Spleen (tissue), 11 donors: ENCODE results near the gene SENP1. TPM values are rescaled to one million over a fixed set of nuclear protein-coding genes. Genes with fewer than 3 reads are reported as not detected.

Source experiments
- DNase-seq: peaks from one replicate; pipeline ENCODE4 v3.0.0-alpha.2; 2020
- H3K27ac ChIP-seq, 8 donors: fragments of 200-600 bp; sonication (generic) in 7 of 8; 1 replicate in 4 of 8; 2 replicates in 4 of 8; pipeline versions ENCODE4 v1.5.0 to v1.8.0; 2016 to 2021; ENCODE audit warnings: inconsistent platforms in 4 of 8, mild to moderate bottlenecking in 4 of 8, moderate library complexity in 1 of 8
- H3K27me3 ChIP-seq, 7 donors: fragments of 200-600 bp; sonication (generic) in 6 of 7; replicated peaks in 1 of 7; 1 replicate in 4 of 7; 2 replicates in 3 of 7; pipeline versions ENCODE4 v1.5.0 to v1.8.0; 2016 to 2021; ENCODE audit warnings: inconsistent platforms in 3 of 7, mild to moderate bottlenecking in 1 of 7
- H3K36me3 ChIP-seq, 6 donors: fragments of 200-600 bp; sonication (generic) in 5 of 6; 1 replicate in 4 of 6; 2 replicates in 2 of 6; pipeline versions ENCODE4 v1.5.0 to v1.8.0; 2016 to 2021; ENCODE audit warnings: inconsistent platforms in 2 of 6
- H3K4me1 ChIP-seq, 6 donors: fragments of 200-600 bp; sonication (generic) in 5 of 6; 1 replicate in 3 of 6; 2 replicates in 3 of 6; pipeline versions ENCODE4 v1.5.0 to v1.8.0; 2016 to 2021; ENCODE audit warnings: inconsistent platforms in 3 of 6
- H3K4me3 ChIP-seq, 8 donors: fragments of 200-600 bp; sonication (generic) in 7 of 8; 1 replicate in 4 of 8; 2 replicates in 4 of 8; pipeline versions ENCODE4 v1.5.0 to v1.8.0; 2016 to 2021; ENCODE audit warnings: inconsistent platforms in 4 of 8, mild to moderate bottlenecking in 4 of 8, moderate library complexity in 2 of 8
- H3K9me3 ChIP-seq, 8 donors: fragments of 200-600 bp; sonication (generic) in 7 of 8; 1 replicate in 4 of 8; 2 replicates in 4 of 8; pipeline versions ENCODE4 v1.5.0 to v1.8.0; 2016 to 2021; ENCODE audit warnings: inconsistent platforms in 4 of 8
- CTCF ChIP-seq, 11 experiments: fragments of 200-600 bp in 7 of 11; fragments of 450-650 bp in 4 of 11; sonication (generic) in 4 of 11; IDR thresholded peaks in 8 of 11; conservative IDR thresholded peaks in 3 of 11; 1 replicate in 7 of 11; 2 replicates in 4 of 11; pipeline versions ENCODE4 v1.4.0 to v1.8.0; 2016 to 2021; ENCODE audit warnings: antibody characterized with exemption in 11 of 11, inconsistent platforms in 4 of 11, mild to moderate bottlenecking in 1 of 11
- POLR2A ChIP-seq, 3 donors: fragments of 450-650 bp; IDR thresholded peaks; one replicate each; pipeline ENCODE4 v1.5.1; 2017; ENCODE audit warnings: antibody characterized with exemption in 3 of 3, mild to moderate bottlenecking in 1 of 3
- POLR2AphosphoS5 ChIP-seq, 3 donors: sonication (generic); formaldehyde crosslinking; IDR thresholded peaks; one replicate each; pipeline ENCODE4 v1.5.1; 2017; ENCODE audit warnings: antibody characterized with exemption in 3 of 3
- WGBS, 5 donors: extraction: QIAGEN DNeasy Blood & Tissue Kit in 3 of 5; methylation state at CpG; one replicate each; pipeline versions ENCODE4 v1.1.5 to v1.1.7; 2013 to 2018; 5-methylcytosine and 5-hydroxymethylcytosine counted together
- intact Hi-C: fragments of 100-400 bp; cut with DNase I; formaldehyde crosslinking; loops from one replicate; pipeline ENCODE4 v1.15.0; 2023; ENCODE audit warnings: low total_unique reads
- polyA plus RNA-seq, 3 donors: library from polyadenylated mRNA; stranded (reverse); fragments of 200-250 nt; gene quantifications; one replicate each; pipeline ENCODE4 v1.2.1, GENCODE V29; 2013
- total RNA-seq, 7 donors: library from RNA; depleted of rRNA in 3 of 7; stranded (reverse); fragments of >200 nt in 3 of 7; fragmentation: NEBNext Ultra II Directional in 4 of 7; extraction: Animal tissue kit (Norgen Biotek cat#: 25700) in 4 of 7; gene quantifications; one replicate each; pipeline versions ENCODE4 v1.1.0 to v1.2.1, GENCODE V29; 2016 to 2021
- donor health status: healthy with polysubstance abuse.
- donor health status: DM: no; HTN: no; CAD: no; lungs with moderate emphysema.
- donor health status: DM: no; HTN: no; CAD: no.
- donor health status: Bipolar disorder and iron deficiency.
- donor health status: healthy.
- donor health status: DM: no; HTN: no; CAD: no.
- donor health status: DM: yes; HTN: yes; CAD: no.

Gene SENP1
- total and polyA plus RNA-seq, 10 donors: 3.7 to 37.4 (median 25.6) TPM

- no peaks in the 10 kb centered on the region for H3K9me3 ChIP-seq
- TF ChIP-seq POLR2A (IDR thresholded peaks at IDR 0.05): no peak
- TF ChIP-seq POLR2AphosphoS5 (IDR thresholded peaks at IDR 0.05): no peak
- no peak for TF ChIP-seq CTCF (IDR thresholded peaks at IDR 0.05 in 8 of 11, conservative IDR thresholded peaks at IDR 0.05 in 3 of 11)
- WGBS, 5 donors: 82 to 98% (median 91%) methylated on average over 2 of the region's 2 CpGs
- DNase-seq: no peak
- H3K27me3 ChIP-seq: no peaks in the 10 kb centered on the region
- no peak overlapping the region for H3K4me3 ChIP-seq
- H3K4me1 ChIP-seq: no peaks in the 10 kb centered on the region
- intact Hi-C loops: no loop called here
- peaks cover 0 to 100% (median 81%) of the 10 kb centered on the region in 6 donors for H3K36me3 ChIP-seq
- no peak overlapping the region for H3K27ac ChIP-seq
Measured at GRCh38 chr12:48143898-48144297, 38.0 kb upstream of the SENP1 start.

DNA sequence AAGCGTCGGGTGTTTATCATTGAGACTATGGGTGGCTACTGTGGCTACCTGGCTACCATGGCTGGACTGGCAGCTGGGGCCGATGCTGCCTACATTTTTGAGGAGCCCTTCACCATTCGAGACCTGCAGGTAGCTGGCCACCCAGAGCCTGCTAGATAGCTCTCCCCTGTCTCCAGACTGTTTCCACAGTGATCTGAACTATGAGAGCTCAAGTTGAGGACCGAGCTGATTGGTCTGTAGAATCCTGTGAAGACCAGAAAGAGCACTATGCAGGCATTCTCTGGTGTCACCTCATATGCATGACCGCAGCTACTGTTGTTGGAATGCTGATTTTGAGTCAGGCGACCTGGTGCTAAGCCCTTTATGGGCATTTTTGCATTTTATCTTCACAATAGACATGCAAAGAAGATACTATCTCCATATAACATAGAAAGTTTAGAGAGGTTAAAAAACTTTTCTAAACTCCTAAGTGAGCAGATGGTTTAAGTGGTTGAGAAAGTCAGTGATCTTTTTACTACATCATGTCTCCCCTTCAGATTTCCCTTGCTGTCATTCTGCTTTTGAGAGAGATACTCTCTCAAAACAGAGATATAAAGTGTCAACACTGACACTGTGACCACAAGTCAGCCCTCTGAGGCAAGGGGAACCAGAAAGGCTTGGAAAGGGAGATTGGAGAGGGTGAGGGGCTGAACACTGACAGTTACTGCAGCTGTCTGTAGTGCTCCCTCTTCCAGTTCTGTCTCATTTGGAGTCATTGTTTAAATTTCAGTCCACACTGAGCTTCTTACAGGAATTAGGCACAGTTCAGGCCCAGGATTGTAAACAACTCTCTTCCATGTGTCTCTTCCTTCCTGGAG lies 37.2 kb upstream of the SENP1 start:
- intact Hi-C loops: no loop called here
- Histone ChIP-seq H3K9me3 (no peaks in the 10 kb centered on the region), H3K27ac (no peak overlapping the region), H3K4me3 (no peak overlapping the region), H3K27me3 (no peaks in the 10 kb centered on the region), H3K36me3 (peaks cover 0 to 100% (median 79%) of the 10 kb centered on the region in 6 donors), H3K4me1 (no peaks in the 10 kb centered on the region)
- DNase-seq: no peak
- 86 to 94% (median 91%) methylated on average over 7 of the region's 7 CpGs for WGBS, 5 donors
- TF ChIP-seq POLR2A (IDR thresholded peaks at IDR 0.05): no peak
- no peak for TF ChIP-seq POLR2AphosphoS5 (IDR thresholded peaks at IDR 0.05)
- TF ChIP-seq CTCF (IDR thresholded peaks at IDR 0.05 in 8 of 11, conservative IDR thresholded peaks at IDR 0.05 in 3 of 11): no peak

- TF ChIP-seq POLR2AphosphoS5 (IDR thresholded peaks at IDR 0.05): no peak
- no peak for TF ChIP-seq CTCF (IDR thresholded peaks at IDR 0.05 in 8 of 11, conservative IDR thresholded peaks at IDR 0.05 in 3 of 11)
- TF ChIP-seq POLR2A (IDR thresholded peaks at IDR 0.05): no peak
- Histone ChIP-seq H3K27ac (no peak overlapping the region), H3K36me3 (peaks cover 3 to 95% (median 58%) of the 10 kb centered on the region in 6 donors), H3K4me1 (no peaks in the 10 kb centered on the region), H3K4me3 (no peak overlapping the region), H3K9me3 (no peaks in the 10 kb centered on the region), H3K27me3 (no peaks in the 10 kb centered on the region)
- DNase-seq: no peak
- intact Hi-C loops: no loop called here
- WGBS, 5 donors: 88 to 96% (median 95%) methylated on average over 5 of the region's 5 CpGs
Measured at GRCh38 chr12:48135027-48135426, 29.1 kb upstream of the SENP1 start.

DNA sequence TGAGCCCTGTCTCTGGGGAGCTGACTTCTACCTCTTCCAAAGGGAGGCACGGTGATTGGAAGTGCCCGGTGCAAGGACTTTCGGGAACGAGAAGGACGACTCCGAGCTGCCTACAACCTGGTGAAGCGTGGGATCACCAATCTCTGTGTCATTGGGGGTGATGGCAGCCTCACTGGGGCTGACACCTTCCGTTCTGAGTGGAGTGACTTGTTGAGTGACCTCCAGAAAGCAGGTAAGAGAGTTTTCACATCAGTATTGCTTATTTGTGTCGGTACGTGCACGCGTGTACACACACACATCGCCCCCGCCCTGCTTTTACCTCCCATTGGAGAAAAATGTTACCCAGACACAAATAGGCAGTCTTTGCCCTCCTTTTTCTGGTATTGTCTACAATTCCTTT lies 26.9 kb upstream of the SENP1 start:
- Histone ChIP-seq H3K27me3 (no peaks in the 10 kb centered on the region), H3K36me3 (peaks cover 3 to 91% (median 45%) of the 10 kb centered on the region in 6 donors), H3K9me3 (no peaks in the 10 kb centered on the region), H3K27ac (no peak overlapping the region), H3K4me3 (no peak overlapping the region), H3K4me1 (no peaks in the 10 kb centered on the region)
- WGBS, 5 donors: 86 to 97% (median 95%) methylated on average over 14 of the region's 14 CpGs
- TF ChIP-seq POLR2AphosphoS5 (IDR thresholded peaks at IDR 0.05): no peak
- TF ChIP-seq POLR2A (IDR thresholded peaks at IDR 0.05): no peak
- TF ChIP-seq CTCF (IDR thresholded peaks at IDR 0.05 in 8 of 11, conservative IDR thresholded peaks at IDR 0.05 in 3 of 11): no peak
- no peak for DNase-seq
- intact Hi-C loops: no loop called here
